ENCODE results near the gene HCFC2. TPM values are rescaled to one million over a fixed set of nuclear protein-coding genes. Genes with fewer than 3 reads are reported as not detected.
"Not testable (repeated sequence)": the region's sequence is repeated elsewhere in the genome, so short reads cannot be mapped to it uniquely, and the experiment has no call there.

The HCFC2 gene
- total RNA-seq, 1 experiment from 2014 or later: 15.1 TPM

- peak; percentile 19 for DNase-seq (ENCODE audit: low read depth)
Observed at GRCh38 chr12:104057771-104058197, 6.5 kb upstream of the HCFC2 start.

- DNase-seq (ENCODE audit: low read depth): no peak
Observed at GRCh38 chr12:104058802-104059201, 5.5 kb upstream of the HCFC2 start.

- no peak for DNase-seq (ENCODE audit: low read depth)
Observed at GRCh38 chr12:104059963-104060362, 4.4 kb upstream of the HCFC2 start.

- DNase-seq (ENCODE audit: low read depth): no peak
Observed at GRCh38 chr12:104060791-104061190, 3.5 kb upstream of the HCFC2 start.

GRCh38 chr12:104063712-104064030 lies 660 bp upstream of the HCFC2 start:
- no peak for DNase-seq (ENCODE audit: low read depth)

GRCh38 chr12:104064842-104065427 lies 604 bp downstream of the HCFC2 start:
- no peak for DNase-seq (ENCODE audit: low read depth)

GRCh38 chr12:104072099-104072498 lies 7.8 kb downstream of the HCFC2 start:
- DNase-seq (ENCODE audit: low read depth): no peak

GRCh38 chr12:104073699-104074098 lies 9.4 kb downstream of the HCFC2 start:
- DNase-seq (ENCODE audit: low read depth): no peak

GRCh38 chr12:104079024-104079423 lies 14.7 kb downstream of the HCFC2 start:
- DNase-seq (ENCODE audit: low read depth): no peak

- no peak for DNase-seq (ENCODE audit: low read depth)
Observed at GRCh38 chr12:104080764-104081163, 16.4 kb downstream of the HCFC2 start.

GRCh38 chr12:104083769-104084475 lies 19.6 kb downstream of the HCFC2 start:
- DNase-seq (ENCODE audit: low read depth): no peak

GRCh38 chr12:104090685-104091084 lies 26.4 kb downstream of the HCFC2 start:
- no peak for DNase-seq (ENCODE audit: low read depth)

- no peak for DNase-seq (ENCODE audit: low read depth)
Observed at GRCh38 chr12:104091136-104091535, 26.8 kb downstream of the HCFC2 start.

GRCh38 chr12:104094284-104094683 lies 30.0 kb downstream of the HCFC2 start:
- DNase-seq (ENCODE audit: low read depth): no peak

GRCh38 chr12:104095289-104095688 lies 31.0 kb downstream of the HCFC2 start:
- no peak for DNase-seq (ENCODE audit: low read depth)

GRCh38 chr12:104097954-104098353 lies 33.6 kb downstream of the HCFC2 start:
- no peak for DNase-seq (ENCODE audit: low read depth)

GRCh38 chr12:104105461-104105860 lies 41.1 kb downstream of the HCFC2 start:
- DNase-seq (ENCODE audit: low read depth): no peak

GRCh38 chr12:104106965-104107364 lies 42.6 kb downstream of the HCFC2 start:
- DNase-seq (ENCODE audit: low read depth): no peak

- peak; percentile 81 for DNase-seq (ENCODE audit: low read depth)
Observed at GRCh38 chr12:104108755-104109445, 44.6 kb downstream of the HCFC2 start.

- no peak for DNase-seq (ENCODE audit: low read depth)
Observed at GRCh38 chr12:104109446-104110271, 45.3 kb downstream of the HCFC2 start.

GRCh38 chr12:104114834-104115586 lies 50.7 kb downstream of the HCFC2 start:
- DNase-seq (ENCODE audit: low read depth): not testable (repeated sequence)

- DNase-seq (ENCODE audit: low read depth): no peak
Observed at GRCh38 chr12:104115587-104115975, 51.2 kb downstream of the HCFC2 start.
